Fibroblast of peridontal ligament (primary cell): Measurements from ENCODE around the gene ATXN10.
"Not testable (repeated sequence)": the region's sequence is repeated elsewhere in the genome, so short reads cannot be mapped to it uniquely, and the experiment has no call there.

Experiments used
- DNase-seq: peaks from one replicate; pipeline ENCODE4 v3.0.0-alpha.2; 2010; ENCODE audit errors: extremely low read depth

The ATXN10 gene

GRCh38 chr22:45678961-45679912 lies 7.6 kb downstream of the ATXN10 start:
- peak; percentile 69 for DNase-seq

DNA sequence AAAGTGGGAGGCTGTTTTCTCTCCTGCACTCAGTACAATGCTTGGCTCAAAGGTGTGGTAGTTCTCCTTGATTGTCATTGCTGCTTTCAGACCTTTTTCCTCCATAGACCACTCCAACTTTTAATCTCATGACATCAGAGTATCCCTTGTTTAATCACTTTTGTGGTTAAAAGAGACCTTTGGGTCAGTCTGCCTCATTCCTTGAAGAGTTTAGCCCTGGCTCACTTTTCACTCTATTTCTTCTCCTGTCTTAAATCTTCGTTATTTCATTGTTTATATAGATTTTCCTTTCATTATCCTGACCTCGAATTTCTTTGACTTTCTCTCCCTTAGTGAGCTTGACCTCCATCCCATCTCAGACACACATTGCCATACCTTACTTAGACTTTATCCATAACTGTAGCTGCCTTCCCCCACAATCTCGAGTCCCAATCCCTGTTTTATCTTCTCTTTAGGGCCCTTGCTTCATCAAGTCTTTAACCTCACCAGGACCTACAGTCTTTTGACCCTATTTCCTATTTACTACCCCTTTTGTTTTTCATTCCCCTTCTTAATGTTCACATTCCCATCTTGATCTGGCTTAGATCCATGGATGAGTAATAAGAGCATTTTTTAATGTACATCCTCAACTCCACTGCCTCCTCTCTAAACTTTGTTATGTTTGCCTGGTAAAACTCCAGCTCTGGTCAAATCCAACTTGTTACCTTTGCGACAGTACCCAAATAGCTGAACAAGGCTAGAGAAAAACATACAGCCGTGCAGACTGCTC lies 9.5 kb downstream of the ATXN10 start:
- peak; percentile 80 for DNase-seq

GRCh38 chr22:45682064-45682463 lies 10.4 kb downstream of the ATXN10 start:
- DNase-seq, result no peak

DNA sequence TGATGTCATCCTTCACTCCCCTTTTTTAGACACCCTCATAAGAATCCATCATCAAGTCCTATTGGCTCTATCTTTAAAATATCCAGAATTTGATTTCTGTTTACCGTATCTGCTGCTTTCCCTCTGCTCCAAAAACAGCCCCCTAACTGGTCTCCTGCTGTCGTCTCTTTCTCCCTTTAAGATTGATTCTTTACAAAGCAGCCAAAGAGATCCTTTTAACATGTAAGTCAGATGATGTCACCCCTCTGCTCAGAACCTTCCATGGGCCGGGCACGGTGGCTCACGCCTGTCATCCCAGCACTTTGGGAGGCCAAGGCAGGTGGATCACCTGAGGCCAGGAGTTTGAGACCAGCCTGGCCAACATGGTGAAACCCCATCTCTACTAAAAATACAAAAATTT lies 11.1 kb downstream of the ATXN10 start:
- DNase-seq, result not testable (repeated sequence)

- DNase-seq, result no peak
Measured at GRCh38 chr22:45683248-45683647, 11.6 kb downstream of the ATXN10 start.

GRCh38 chr22:45683680-45684079 lies 12.0 kb downstream of the ATXN10 start:
- DNase-seq, result no peak

DNA sequence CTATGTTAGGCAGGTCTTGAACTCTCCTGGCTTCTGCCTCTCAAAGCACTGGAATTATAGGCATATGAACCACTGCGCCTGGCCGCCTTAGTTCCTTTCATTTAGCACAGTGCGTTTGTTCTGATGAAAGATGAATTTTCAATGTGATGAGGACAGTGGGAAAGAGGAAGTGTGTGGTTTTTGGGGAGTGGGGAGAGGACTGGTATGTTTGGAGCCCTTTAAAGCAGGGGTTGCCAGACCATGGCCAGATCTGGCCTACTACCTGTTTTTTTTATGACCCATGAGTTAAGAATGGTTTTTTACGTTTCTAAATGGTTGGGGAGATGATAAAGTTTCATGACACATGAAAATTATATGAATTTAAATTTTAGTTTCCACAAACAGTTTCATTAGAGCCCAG lies 12.5 kb downstream of the ATXN10 start:
- DNase-seq, result peak; percentile 28

GRCh38 chr22:45684752-45685574 lies 13.3 kb downstream of the ATXN10 start:
- no peak for DNase-seq

- peak; percentile 55 for DNase-seq
Measured at GRCh38 chr22:45686004-45686403, 14.4 kb downstream of the ATXN10 start.

DNA sequence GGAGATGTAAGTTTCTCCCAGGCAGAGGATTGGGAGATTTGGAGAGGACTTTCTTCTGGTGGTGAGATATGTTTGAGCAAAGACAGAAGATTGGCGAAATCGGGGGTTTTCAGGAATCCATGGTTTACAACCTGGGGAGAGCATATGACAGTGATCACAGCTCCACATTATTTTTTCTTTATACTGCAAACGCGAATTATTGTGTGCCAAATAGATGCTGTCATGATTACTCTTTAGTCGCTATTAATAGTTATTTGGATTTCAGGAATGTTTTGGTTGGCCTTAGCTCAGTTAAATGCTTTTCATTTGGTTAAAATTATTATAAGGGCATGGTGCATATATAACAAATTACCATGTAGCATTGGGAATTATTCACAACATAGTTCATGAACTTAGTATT lies 15.2 kb downstream of the ATXN10 start:
- DNase-seq, result peak; percentile 21

DNA sequence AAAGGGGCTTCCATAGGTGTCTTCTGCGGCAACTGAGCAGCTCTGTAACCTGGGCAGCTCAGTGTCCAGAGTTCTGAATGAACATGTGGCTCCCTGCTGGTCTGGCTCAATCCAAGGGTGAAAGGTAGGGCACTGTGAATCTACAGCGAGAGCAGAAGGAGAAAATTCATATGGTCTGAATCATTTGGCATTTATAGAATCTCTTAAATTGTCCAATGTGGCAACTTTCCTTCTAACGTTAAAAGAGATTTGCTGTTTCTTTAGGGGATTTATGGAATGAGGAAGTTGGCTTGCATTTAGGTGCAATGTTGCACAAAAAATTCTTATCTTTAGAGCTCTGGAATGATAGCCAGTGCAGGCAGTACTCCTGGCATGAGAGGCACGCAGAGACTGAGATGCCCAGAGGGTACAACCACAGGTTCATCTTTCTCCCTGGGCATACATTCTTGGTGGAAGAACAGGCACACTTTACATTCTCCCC lies 17.0 kb downstream of the ATXN10 start:
- peak; percentile 93 for DNase-seq

GRCh38 chr22:45689211-45689610 lies 17.6 kb downstream of the ATXN10 start:
- DNase-seq, result no peak

DNA sequence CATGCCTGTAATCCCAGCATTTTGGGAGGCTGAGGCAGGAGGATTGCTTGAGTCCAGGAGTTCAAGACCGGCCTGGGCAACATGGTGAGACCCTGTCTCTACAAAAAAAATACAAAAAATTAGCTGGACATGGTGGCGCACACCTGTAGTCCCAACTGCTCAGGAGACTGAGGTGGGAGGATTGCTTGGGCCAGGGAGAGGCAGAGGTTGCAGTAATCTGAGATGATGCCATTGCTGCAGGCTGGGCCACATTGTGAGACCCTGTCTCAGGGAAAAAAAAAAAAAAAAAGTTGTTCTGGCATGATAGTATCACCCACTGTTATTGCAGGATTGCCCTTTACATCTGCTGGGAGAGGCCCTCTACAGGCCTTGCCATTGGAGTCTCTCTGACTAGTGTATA lies 18.4 kb downstream of the ATXN10 start:
- DNase-seq, result no peak

DNA sequence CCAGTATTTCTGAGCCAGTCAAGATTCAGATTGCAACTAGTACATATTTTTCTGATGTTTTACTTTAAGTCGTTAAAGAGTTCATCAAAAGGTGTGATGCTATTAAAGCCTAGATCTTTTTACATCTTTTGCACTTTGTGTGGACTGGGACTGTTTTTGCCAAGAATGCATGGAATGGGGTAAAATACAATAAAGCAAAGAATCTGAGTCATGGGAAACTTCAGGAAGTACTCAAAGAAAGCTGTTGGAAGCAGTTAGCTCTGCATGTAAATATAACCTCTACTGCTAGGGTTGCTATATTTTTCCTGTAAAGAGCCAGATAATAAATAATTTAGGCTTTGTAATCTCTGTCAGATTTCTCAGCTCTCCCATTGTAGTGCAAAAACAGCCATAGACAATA lies 20.9 kb downstream of the ATXN10 start:
- peak; percentile 48 for DNase-seq

DNA sequence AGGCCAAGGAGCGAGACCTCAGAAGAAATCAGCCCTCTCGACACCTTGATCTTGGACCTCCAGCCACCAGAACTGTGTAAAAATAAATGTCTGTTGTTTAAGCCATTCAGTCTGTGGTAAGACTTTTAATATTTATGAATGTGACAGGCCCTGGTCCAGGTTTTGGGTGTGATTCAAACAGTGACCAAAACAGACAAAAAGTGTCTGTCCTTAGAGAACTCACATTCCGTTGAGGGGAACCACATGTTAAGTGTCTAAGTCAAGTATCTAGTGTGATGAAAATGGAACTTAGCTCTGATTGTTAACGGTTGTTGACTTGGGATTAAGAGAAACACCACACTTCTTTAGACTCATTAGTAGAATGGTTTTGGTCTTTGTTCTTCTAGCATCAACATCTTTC lies 22.2 kb downstream of the ATXN10 start:
- DNase-seq, result no peak

- DNase-seq, result no peak
Measured at GRCh38 chr22:45696227-45696626, 24.6 kb downstream of the ATXN10 start.

DNA sequence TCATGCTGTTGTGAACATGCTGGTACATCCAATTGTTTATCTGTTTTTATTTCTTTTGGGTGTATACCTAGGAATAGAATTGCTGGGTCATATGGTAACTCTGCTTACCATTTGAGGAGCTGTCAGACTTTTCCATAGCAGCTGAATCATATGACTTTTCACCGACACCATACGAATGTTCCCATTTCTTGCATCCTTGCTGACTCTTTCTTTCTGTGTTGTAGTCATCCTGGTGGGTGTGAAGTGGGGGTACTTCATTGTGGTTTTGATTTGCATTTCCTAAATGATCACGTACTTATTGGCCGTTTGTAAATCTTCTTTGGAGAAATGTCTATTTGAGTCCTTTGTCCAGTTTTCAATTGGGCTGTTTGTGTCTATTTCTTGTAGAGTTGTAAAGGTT lies 26.5 kb downstream of the ATXN10 start:
- DNase-seq, result no peak

DNA sequence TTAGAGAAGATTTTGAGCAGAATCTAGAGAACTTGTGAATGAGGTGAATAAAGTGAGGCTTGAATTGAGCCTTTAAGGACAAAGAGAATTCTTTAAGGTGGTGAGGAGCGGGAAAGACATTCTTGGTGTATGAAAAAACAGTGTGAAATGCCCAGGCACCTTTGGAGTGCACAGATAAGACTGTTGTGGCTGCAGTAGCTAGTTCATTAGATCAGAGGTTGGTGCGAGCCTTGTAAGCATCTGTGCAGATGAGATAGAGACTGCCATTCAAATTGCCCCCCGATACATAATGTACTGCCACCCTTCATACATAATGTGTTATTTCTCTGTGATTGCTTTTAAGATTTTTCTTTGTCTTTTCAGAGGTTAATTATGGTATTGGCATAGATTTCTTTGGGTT lies 31.3 kb downstream of the ATXN10 start:
- DNase-seq, result no peak

- no peak for DNase-seq
Measured at GRCh38 chr22:45703758-45704157, 32.1 kb downstream of the ATXN10 start.

DNA sequence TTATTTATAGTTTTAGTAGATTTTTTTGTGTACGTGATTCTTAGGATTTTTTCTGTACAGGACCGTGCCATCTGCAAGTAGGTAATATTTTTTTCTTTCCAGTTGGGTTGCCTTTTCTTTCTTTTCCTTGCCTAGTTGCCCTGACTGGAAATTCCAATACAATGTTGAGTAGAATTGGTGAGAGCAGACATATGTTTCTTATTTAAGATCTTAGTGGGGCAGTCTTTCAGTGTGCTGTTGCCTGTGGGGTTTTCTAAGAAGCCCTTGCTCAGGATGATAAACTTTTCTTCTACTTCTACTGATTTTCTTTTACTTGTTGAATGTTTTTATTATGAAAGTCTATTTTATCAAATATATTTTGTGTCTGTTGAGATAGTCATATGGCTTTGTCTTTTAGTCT lies 33.0 kb downstream of the ATXN10 start:
- DNase-seq, result peak; percentile 69

- no peak for DNase-seq
Measured at GRCh38 chr22:45707605-45708004, 36.0 kb downstream of the ATXN10 start.

DNA sequence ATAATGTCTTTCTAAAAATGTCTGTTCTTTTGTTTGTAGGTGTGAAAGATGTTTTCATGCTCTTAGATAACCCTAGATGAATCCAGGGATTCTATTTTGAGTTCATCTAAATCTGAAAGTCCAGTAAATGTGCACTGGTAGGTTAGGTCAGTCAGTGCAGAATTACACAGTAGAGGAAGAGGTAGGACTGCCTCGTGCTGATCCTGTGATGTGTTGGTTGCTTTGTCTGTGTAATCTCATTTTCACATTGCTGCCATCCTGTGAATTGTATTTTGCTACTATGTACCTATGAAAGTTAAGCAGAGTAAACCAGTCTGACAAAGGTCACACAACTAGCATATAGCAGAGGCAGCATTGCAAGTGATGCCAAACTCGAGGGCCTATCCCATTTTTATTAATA lies 36.5 kb downstream of the ATXN10 start:
- no peak for DNase-seq
